Liver (tissue), 9 donors: ENCODE data around the gene NUBPL. TPM values are rescaled to one million over a fixed set of nuclear protein-coding genes. Genes with fewer than 3 reads are reported as not detected.

Experiments
- DNase-seq: peaks from one replicate; pipeline ENCODE4 v3.0.0-alpha.2; 2017; ENCODE audit warnings: low spot score
- H3K27ac ChIP-seq, 2 donors: one replicate each; pipeline ENCODE4 v1.7.0; 2013; ENCODE audit warnings: inconsistent platforms in 2 of 2, low read length in 2 of 2, control low read depth in 1 of 2, low read depth in 1 of 2, mild to moderate bottlenecking in 1 of 2
- H3K27me3 ChIP-seq, 4 donors: one replicate each; pipeline versions ENCODE4 v1.6.1 to v1.7.0; 2013; ENCODE audit warnings: low read length in 3 of 4, inconsistent platforms in 1 of 4, mild to moderate bottlenecking in 1 of 4, moderate library complexity in 1 of 4; ENCODE audit not compliant: control insufficient read depth in 4 of 4, insufficient read depth in 4 of 4
- H3K36me3 ChIP-seq, 4 donors: one replicate each; pipeline versions ENCODE4 v1.6.1 to v1.7.0; 2013; ENCODE audit warnings: low read length in 3 of 4, mild to moderate bottlenecking in 3 of 4, low read depth in 1 of 4, moderate library complexity in 1 of 4; ENCODE audit not compliant: control insufficient read depth in 4 of 4, insufficient read depth in 3 of 4
- H3K4me1 ChIP-seq, 4 donors: one replicate each; pipeline versions ENCODE4 v1.6.1 to v1.7.0; 2013; ENCODE audit warnings: low read length in 3 of 4, mild to moderate bottlenecking in 3 of 4, moderate library complexity in 1 of 4; ENCODE audit not compliant: control insufficient read depth in 4 of 4, insufficient read depth in 4 of 4
- H3K4me3 ChIP-seq, 3 donors: one replicate each; pipeline versions ENCODE4 v1.6.1 to v1.7.0; 2013; ENCODE audit warnings: low read length in 3 of 3, control low read depth in 1 of 3, low read depth in 1 of 3, mild to moderate bottlenecking in 1 of 3
- H3K9ac ChIP-seq, 2 donors: one replicate each; pipeline ENCODE4 v1.7.0; 2013; ENCODE audit warnings: low read length in 2 of 2, mild to moderate bottlenecking in 2 of 2, moderate library complexity in 2 of 2, control low read depth in 1 of 2, low read depth in 1 of 2
- H3K9me3 ChIP-seq, 4 donors: one replicate each; pipeline versions ENCODE4 v1.6.1 to v1.7.0; 2013; ENCODE audit warnings: low read length in 3 of 4; ENCODE audit not compliant: control insufficient read depth in 4 of 4
- ATF3 ChIP-seq: IDR thresholded peaks from 2 replicates; pipeline ENCODE4 v1.6.1; 2016; ENCODE audit warnings: antibody characterized with exemption
- CTCF ChIP-seq: fragments of 150-350 bp; IDR thresholded peaks from 2 replicates; pipeline ENCODE4 v1.5.1; 2017; ENCODE audit warnings: improper control_type of control experiment, low read depth, low read length; ENCODE audit not compliant: missing input control
- FOXA1 ChIP-seq: IDR thresholded peaks from 2 replicates; pipeline ENCODE4 v1.6.1; 2016; ENCODE audit warnings: antibody characterized with exemption
- JUND ChIP-seq, 2 donors: IDR thresholded peaks; 2 replicates each; pipeline ENCODE4 v1.6.1; 2016; ENCODE audit warnings: antibody characterized with exemption in 2 of 2
- MAX ChIP-seq: IDR thresholded peaks from 2 replicates; pipeline ENCODE4 v1.6.1; 2016; ENCODE audit warnings: antibody characterized with exemption
- NR2F2 ChIP-seq: IDR thresholded peaks from 2 replicates; pipeline ENCODE4 v1.6.1; 2016; ENCODE audit warnings: antibody characterized with exemption
- RAD21 ChIP-seq, 2 donors: IDR thresholded peaks; 2 replicates each; pipeline ENCODE4 v1.6.1; 2016; ENCODE audit warnings: antibody characterized with exemption in 2 of 2, mild to moderate bottlenecking in 2 of 2
- RXRA ChIP-seq, 2 donors: IDR thresholded peaks; 2 replicates each; pipeline ENCODE4 v1.6.1; 2017 to 2018; ENCODE audit warnings: antibody characterized with exemption in 2 of 2, mild to moderate bottlenecking in 1 of 2
- SP1 ChIP-seq: IDR thresholded peaks from 2 replicates; pipeline ENCODE4 v1.6.1; 2018; ENCODE audit warnings: antibody characterized with exemption, mild to moderate bottlenecking
- YY1 ChIP-seq: IDR thresholded peaks from 2 replicates; pipeline ENCODE4 v1.6.1; 2016; ENCODE audit warnings: antibody characterized with exemption, mild to moderate bottlenecking
- ZBTB33 ChIP-seq: IDR thresholded peaks from 2 replicates; pipeline ENCODE4 v1.6.1; 2016; ENCODE audit warnings: antibody characterized with exemption
- WGBS: extraction: QIAGEN DNeasy Blood & Tissue Kit; methylation state at CpG from one replicate; pipeline ENCODE4 v1.1.7; 2013; 5-methylcytosine and 5-hydroxymethylcytosine counted together
- polyA plus RNA-seq, 2 donors: library from polyadenylated mRNA; stranded (reverse) in 1 of 2; unstranded in 1 of 2; fragments of 200-250 nt in 1 of 2; fragments of >200 nt in 1 of 2; fragmentation: Nextera tagmentation in 1 of 2; extraction: Ambion mirVana in 1 of 2; gene quantifications; one replicate each; pipeline versions ENCODE4 v1.2.1 to v1.2.3, GENCODE V29; 2013 to 2015
- total RNA-seq, 2 donors: library from RNA; depleted of rRNA; stranded (reverse); fragments of >200 nt; gene quantifications; one replicate each; pipeline ENCODE4 v1.2.3, GENCODE V29; 2014
- donor health status: healthy.
- donor health status: healthy.
- donor health status: healthy.
- donor health status: healthy.
- donor health status: healthy.

Gene NUBPL
- total and polyA plus RNA-seq, 4 donors, result 4.2 to 9.3 (median 6.7) TPM

- H3K27ac ChIP-seq, result no peak overlapping the region
- H3K9me3 ChIP-seq, result no peaks in the 10 kb centered on the region
- no peaks in the 10 kb centered on the region for H3K27me3 ChIP-seq
- TF ChIP-seq RXRA (IDR thresholded peaks at IDR 0.05) (no peak), RAD21 (IDR thresholded peaks at IDR 0.05) (peak; percentile 7 to 30)
- no peaks in the 10 kb centered on the region for H3K4me1 ChIP-seq
- H3K4me3 ChIP-seq, result no peak overlapping the region
- H3K9ac ChIP-seq, result no peak overlapping the region
- 72% methylated on average over 5 of the region's 5 CpGs for WGBS
- no peak for DNase-seq
- H3K36me3 ChIP-seq, result no peaks in the 10 kb centered on the region
These were observed 17.0 kb upstream of the NUBPL start for GRCh38 chr14:31543969-31544799.

GRCh38 chr14:31544816-31545215 is 16.4 kb upstream of the NUBPL start:
- Histone ChIP-seq H3K27ac (no peak overlapping the region), H3K27me3 (no peaks in the 10 kb centered on the region), H3K9me3 (no peaks in the 10 kb centered on the region), H3K36me3 (no peaks in the 10 kb centered on the region), H3K4me3 (no peak overlapping the region), H3K4me1 (no peaks in the 10 kb centered on the region), H3K9ac (no peak overlapping the region)
- 90% methylated on average over 3 of the region's 3 CpGs for WGBS
- TF ChIP-seq FOXA1 (no peak), JUND (IDR thresholded peaks at IDR 0.05) (no peak), ZBTB33 (no peak), CTCF (no peak), RXRA (IDR thresholded peaks at IDR 0.05) (no peak), NR2F2 (no peak)
- DNase-seq, result no peak

- Histone ChIP-seq H3K9ac (no peak overlapping the region), H3K4me1 (no peaks in the 10 kb centered on the region), H3K9me3 (no peaks in the 10 kb centered on the region), H3K27me3 (no peaks in the 10 kb centered on the region), H3K4me3 (no peak overlapping the region), H3K36me3 (no peaks in the 10 kb centered on the region), H3K27ac (no peak overlapping the region)
- DNase-seq, result no peak
- WGBS, result 49% methylated on average over 3 of the region's 3 CpGs
- no peak for TF ChIP-seq JUND (IDR thresholded peaks at IDR 0.05)
- TF ChIP-seq NR2F2, result no peak
- TF ChIP-seq MAX, result no peak
- TF ChIP-seq YY1, result no peak
- TF ChIP-seq ZBTB33, result no peak
- no peak for TF ChIP-seq RXRA (IDR thresholded peaks at IDR 0.05)
- TF ChIP-seq ATF3, result no peak
- no peak for TF ChIP-seq FOXA1
- no peak for TF ChIP-seq RAD21 (IDR thresholded peaks at IDR 0.05)
- TF ChIP-seq SP1, result no peak
These were observed 15.9 kb upstream of the NUBPL start for GRCh38 chr14:31545328-31545727.
